Endometrial microvascular endothelial cells (primary cell): ENCODE data around the gene DVL1. TPM values are rescaled to one million over a fixed set of nuclear protein-coding genes. Genes with fewer than 3 reads are reported as not detected.
"Not testable (repeated sequence)": the region's sequence is repeated elsewhere in the genome, so short reads cannot be mapped to it uniquely, and the experiment has no call there.

Experiments used
- in situ Hi-C: cut with HindIII; loops from 2 replicates; pipeline ENCODE4 v1.10.0; 2017; ENCODE audit warnings: low sequenced_read_pairs, low pct_unique_long_range_greater_than_20kb; ENCODE audit errors: inconsistent ontology term
- total RNA-seq: library from RNA; depleted of rRNA; stranded (reverse); fragments of >200 nt; gene quantifications from one replicate; pipeline ENCODE4 v1.2.3, GENCODE V29; 2015; ENCODE audit errors: inconsistent ontology term

The DVL1 gene
- total RNA-seq, 1 donor from 2014 or later = 41.8 TPM

- in situ Hi-C loops = no loop called here
Measured at GRCh38 chr1:1318777-1319645, 30.2 kb downstream of the DVL1 start.

GRCh38 chr1:1318131-1318652 is 31.0 kb downstream of the DVL1 start:
- in situ Hi-C loops = no loop called here

GRCh38 chr1:1317420-1317819 is 31.8 kb downstream of the DVL1 start:
- in situ Hi-C loops = no loop called here

- in situ Hi-C loops = not testable (repeated sequence)
Measured at GRCh38 chr1:1316199-1316598, 33.0 kb downstream of the DVL1 start.

GRCh38 chr1:1315435-1315954 is 33.7 kb downstream of the DVL1 start:
- in situ Hi-C loops = no loop called here

GRCh38 chr1:1314678-1315335 is 34.4 kb downstream of the DVL1 start:
- in situ Hi-C loops = no loop called here

- in situ Hi-C loops = no loop called here
Measured at GRCh38 chr1:1314237-1314586, 35.0 kb downstream of the DVL1 start.

GRCh38 chr1:1313500-1314236 is 35.5 kb downstream of the DVL1 start:
- in situ Hi-C loops = no loop called here

- in situ Hi-C loops = no loop called here
Measured at GRCh38 chr1:1312450-1313314, 36.5 kb downstream of the DVL1 start.

- in situ Hi-C loops = no loop called here
Measured at GRCh38 chr1:1311107-1312104, 37.8 kb downstream of the DVL1 start.

- in situ Hi-C loops = no loop called here
Measured at GRCh38 chr1:1310476-1311053, 38.7 kb downstream of the DVL1 start.

GRCh38 chr1:1310109-1310385 is 39.2 kb downstream of the DVL1 start:
- in situ Hi-C loops = no loop called here

GRCh38 chr1:1309251-1310108 is 39.7 kb downstream of the DVL1 start:
- in situ Hi-C loops = no loop called here

GRCh38 chr1:1308756-1309250 is 40.4 kb downstream of the DVL1 start:
- in situ Hi-C loops = no loop called here

GRCh38 chr1:1307923-1308755 is 41.1 kb downstream of the DVL1 start, which contains the start of the genes ACAP3 and PUSL1:
Gene ACAP3 (minus strand): TSS chr1:1307930. CDS start chr1:1307815, 115 bp downstream.
Gene PUSL1 (plus strand): TSS chr1:1308597. CDS start chr1:1308644, 47 bp downstream.
- in situ Hi-C loops = no loop called here
